GM23338 (cell line): ENCODE measurements around the gene TMEM106C. TPM values are rescaled to one million over a fixed set of nuclear protein-coding genes. Genes with fewer than 3 reads are reported as not detected.

Experiments
- ATAC-seq: fragments of 200-7000 bp; cut with Tn5 transposase; 3 replicates; pipeline ENCODE4 v1.9.1; 2020
- DNase-seq: peaks from one replicate; pipeline ENCODE4 v3.0.0-alpha.2; 2015; ENCODE audit warnings: low spot score
- H2AFZ ChIP-seq: fragments of 200-600 bp; sonication (generic); 2 replicates; pipeline ENCODE4 v1.8.0; 2016; ENCODE audit warnings: antibody characterized with exemption, mild to moderate bottlenecking, moderate library complexity
- H3F3A ChIP-seq: fragments of 200-600 bp; sonication (generic); replicated peaks from 2 replicates; pipeline ENCODE4 v1.8.0; 2017; ENCODE audit warnings: antibody characterized with exemption, mixed run types, low read depth
- H3K27ac ChIP-seq: fragments of 200-600 bp; sonication (generic); 2 replicates; pipeline ENCODE4 v1.6.1; 2016; ENCODE audit warnings: low read depth
- H3K27me3 ChIP-seq: fragments of 200-600 bp; sonication (generic); 2 replicates; pipeline ENCODE4 v1.8.0; 2016; ENCODE audit warnings: mild to moderate bottlenecking, mixed run types, moderate library complexity; ENCODE audit not compliant: insufficient read depth
- H3K36me3 ChIP-seq: fragments of 200-600 bp; sonication (generic); 2 replicates; pipeline ENCODE4 v1.8.0; 2016; ENCODE audit warnings: mild to moderate bottlenecking; ENCODE audit not compliant: insufficient read depth
- H3K4me1 ChIP-seq: fragments of 200-600 bp; sonication (generic); 2 replicates; pipeline ENCODE4 v1.8.0; 2016; ENCODE audit warnings: mild to moderate bottlenecking, moderate library complexity; ENCODE audit not compliant: insufficient read depth
- H3K4me2 ChIP-seq: fragments of 200-600 bp; sonication (generic); 2 replicates; pipeline ENCODE4 v1.7.1; 2017; ENCODE audit warnings: mixed run types
- H3K4me3 ChIP-seq: fragments of 200-600 bp; sonication (generic); 2 replicates; pipeline ENCODE4 v1.6.1; 2016; ENCODE audit warnings: mixed run types
- H3K79me2 ChIP-seq: fragments of 200-600 bp; sonication (generic); replicated peaks from 2 replicates; pipeline ENCODE4 v1.8.0; 2017; ENCODE audit warnings: mild to moderate bottlenecking; ENCODE audit not compliant: insufficient read depth
- H3K9me2 ChIP-seq: fragments of 200-600 bp; sonication (generic); 2 replicates; pipeline ENCODE4 v1.8.0; 2017; ENCODE audit not compliant: insufficient read depth
- H4K20me1 ChIP-seq: fragments of 200-600 bp; sonication (generic); replicated peaks from 2 replicates; pipeline ENCODE4 v1.8.0; 2017; ENCODE audit warnings: mild to moderate bottlenecking; ENCODE audit not compliant: insufficient read depth
- H3K27ac Mint-ChIP-seq: 2 replicates; pipeline ENCODE4 v1.8.0; 2020; ENCODE audit warnings: inconsistent platforms, mild to moderate bottlenecking, moderate library complexity, mixed read lengths
- H3K27me3 Mint-ChIP-seq: 3 replicates; pipeline ENCODE4 v1.8.0; 2022; ENCODE audit warnings: low read depth, mild to moderate bottlenecking, moderate library complexity, mixed read lengths, inconsistent platforms; ENCODE audit not compliant: insufficient read depth, poor library complexity
- H3K36me3 Mint-ChIP-seq: 3 replicates; pipeline ENCODE4 v1.8.0; 2021; ENCODE audit warnings: low read depth, mild to moderate bottlenecking, inconsistent platforms, moderate library complexity, mixed read lengths
- H3K4me1 Mint-ChIP-seq: 3 replicates; pipeline ENCODE4 v1.8.0; 2020; ENCODE audit warnings: mild to moderate bottlenecking, inconsistent platforms, mixed read lengths
- H3K4me3 Mint-ChIP-seq: 3 replicates; pipeline ENCODE4 v1.8.0; 2021; ENCODE audit warnings: moderate library complexity, mild to moderate bottlenecking, inconsistent platforms, mixed read lengths
- H3K9me3 Mint-ChIP-seq: 3 replicates; pipeline ENCODE4 v1.8.0; 2020; ENCODE audit warnings: moderate library complexity, mild to moderate bottlenecking, inconsistent platforms, mixed read lengths
- CREB1 ChIP-seq: fragments of 250-450 bp; sonication (Bioruptor Pico); IDR thresholded peaks from 2 replicates; pipeline ENCODE4 v1.5.0; 2020; ENCODE audit warnings: low read depth, mild to moderate bottlenecking, moderate library complexity
- EZH2 ChIP-seq: fragments of 200-600 bp; sonication (generic); IDR thresholded peaks from one replicate; pipeline ENCODE4 v1.8.0; 2017; ENCODE audit warnings: antibody characterized with exemption, mild to moderate bottlenecking, low read depth; ENCODE audit not compliant: unreplicated experiment
- EZH2phosphoT487 ChIP-seq: fragments of 200-600 bp; sonication (generic); IDR thresholded peaks from one replicate; pipeline ENCODE4 v1.8.1; 2018; ENCODE audit warnings: antibody characterized with exemption; ENCODE audit not compliant: unreplicated experiment
- JUNB ChIP-seq: IDR thresholded peaks from one replicate; pipeline ENCODE4 v1.6.1; 2016; ENCODE audit warnings: antibody characterized with exemption; ENCODE audit not compliant: unreplicated experiment
- NANOG ChIP-seq: IDR thresholded peaks from 2 replicates; pipeline ENCODE4 v1.6.1; 2016; ENCODE audit warnings: antibody characterized with exemption, borderline replicate concordance
- POLR2AphosphoS5 ChIP-seq: IDR thresholded peaks from 2 replicates; pipeline ENCODE4 v1.6.1; 2016; ENCODE audit warnings: antibody characterized with exemption, low read depth
- STAT1 ChIP-seq: IDR thresholded peaks from one replicate; pipeline ENCODE4 v1.6.1; 2016; ENCODE audit warnings: antibody characterized with exemption; ENCODE audit not compliant: unreplicated experiment
- ZNF114 ChIP-seq: fragments of 250-450 bp; sonication (Bioruptor Pico); IDR thresholded peaks from 2 replicates; pipeline ENCODE4 v1.5.0; 2020; ENCODE audit warnings: mild to moderate bottlenecking, moderate library complexity
- ZNF331 ChIP-seq: fragments of 250-450 bp; sonication (Bioruptor Pico); IDR thresholded peaks from 2 replicates; pipeline ENCODE4 v1.5.0; 2020; ENCODE audit warnings: low read depth, mild to moderate bottlenecking, moderate library complexity
- ZNF462 ChIP-seq: fragments of 250-450 bp; sonication (Bioruptor Pico); IDR thresholded peaks from 2 replicates; pipeline ENCODE4 v1.5.0; 2020; ENCODE audit warnings: mild to moderate bottlenecking, moderate library complexity
- polyA plus RNA-seq: library from polyadenylated mRNA; unstranded; fragments of >200 nt; fragmentation: Nextera tagmentation; extraction: Ambion mirVana; gene quantifications from 2 replicates; pipeline ENCODE4 v1.2.1, GENCODE V29; 2016
- total RNA-seq: library from RNA; depleted of rRNA; stranded (reverse); fragments of >200 nt; shearing (Covaris generic); gene quantifications from 2 replicates; pipeline ENCODE4 v1.2.3, GENCODE V29; 2014
- TF ChIP-seq, protein P1 (sequence below): IDR thresholded peaks from one replicate; pipeline ENCODE4 v1.6.1; 2018; ENCODE audit warnings: antibody characterized with exemption; ENCODE audit not compliant: unreplicated experiment
- TF ChIP-seq, protein P2 (sequence below), 2 experiments: fragments of 200-600 bp in 1 of 2; sonication (generic) in 1 of 2; conservative IDR thresholded peaks; 2 replicates each; pipeline versions ENCODE4 v1.5.1 to v1.6.1; 2016 to 2017; ENCODE audit warnings: antibody characterized with exemption in 2 of 2, low read depth in 2 of 2, mild to moderate bottlenecking in 2 of 2, moderate library complexity in 1 of 2
- TF ChIP-seq, protein P3 (sequence below): IDR thresholded peaks from 2 replicates; pipeline ENCODE4 v1.6.1; 2016; ENCODE audit warnings: antibody characterized with exemption

Gene TMEM106C
- total and polyA plus RNA-seq, 2 experiments from 2014 or later: 43.5 to 83.7 TPM

DNA sequence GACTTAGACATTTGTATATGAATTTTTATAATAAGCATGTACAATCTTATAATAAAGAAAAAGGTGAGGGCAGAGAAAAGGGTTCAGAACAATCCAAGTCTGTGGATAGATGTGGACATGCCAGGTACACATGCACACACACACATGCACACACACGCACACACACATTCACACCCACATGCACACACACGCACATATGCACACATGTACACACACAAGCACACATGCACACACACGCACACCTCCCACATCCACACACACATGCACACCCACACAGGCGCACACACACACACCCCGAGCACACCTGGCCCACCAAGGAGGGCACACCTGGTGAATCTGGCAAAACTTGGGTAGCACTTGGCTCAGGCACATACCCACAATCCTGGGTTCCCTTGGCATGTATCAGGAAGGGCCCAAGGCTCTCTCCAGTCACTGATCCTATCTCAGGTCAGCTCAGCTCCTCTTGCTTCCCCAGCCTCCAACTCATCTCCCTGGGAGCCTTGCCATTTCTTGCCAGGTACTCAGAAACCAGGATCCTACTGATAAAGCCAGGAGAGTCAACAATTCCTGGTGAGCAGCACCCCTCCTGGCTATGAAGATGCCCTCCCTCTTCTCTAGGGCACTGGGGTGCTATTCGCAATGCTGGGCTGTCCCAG, 18.6 kb upstream of the TMEM106C start:
- TF ChIP-seq NANOG (no peak), ZNF462 (no peak), ZNF331 (CRISPR knock-in tag) (no peak), STAT1 (no peak), POLR2AphosphoS5 (no peak), ZNF114 (no peak), JUNB (no peak), EZH2phosphoT487 (no peak), EZH2 (no peak), CREB1 (CRISPR knock-in tag) (no peak)
- TF ChIP-seq, protein P1, sequence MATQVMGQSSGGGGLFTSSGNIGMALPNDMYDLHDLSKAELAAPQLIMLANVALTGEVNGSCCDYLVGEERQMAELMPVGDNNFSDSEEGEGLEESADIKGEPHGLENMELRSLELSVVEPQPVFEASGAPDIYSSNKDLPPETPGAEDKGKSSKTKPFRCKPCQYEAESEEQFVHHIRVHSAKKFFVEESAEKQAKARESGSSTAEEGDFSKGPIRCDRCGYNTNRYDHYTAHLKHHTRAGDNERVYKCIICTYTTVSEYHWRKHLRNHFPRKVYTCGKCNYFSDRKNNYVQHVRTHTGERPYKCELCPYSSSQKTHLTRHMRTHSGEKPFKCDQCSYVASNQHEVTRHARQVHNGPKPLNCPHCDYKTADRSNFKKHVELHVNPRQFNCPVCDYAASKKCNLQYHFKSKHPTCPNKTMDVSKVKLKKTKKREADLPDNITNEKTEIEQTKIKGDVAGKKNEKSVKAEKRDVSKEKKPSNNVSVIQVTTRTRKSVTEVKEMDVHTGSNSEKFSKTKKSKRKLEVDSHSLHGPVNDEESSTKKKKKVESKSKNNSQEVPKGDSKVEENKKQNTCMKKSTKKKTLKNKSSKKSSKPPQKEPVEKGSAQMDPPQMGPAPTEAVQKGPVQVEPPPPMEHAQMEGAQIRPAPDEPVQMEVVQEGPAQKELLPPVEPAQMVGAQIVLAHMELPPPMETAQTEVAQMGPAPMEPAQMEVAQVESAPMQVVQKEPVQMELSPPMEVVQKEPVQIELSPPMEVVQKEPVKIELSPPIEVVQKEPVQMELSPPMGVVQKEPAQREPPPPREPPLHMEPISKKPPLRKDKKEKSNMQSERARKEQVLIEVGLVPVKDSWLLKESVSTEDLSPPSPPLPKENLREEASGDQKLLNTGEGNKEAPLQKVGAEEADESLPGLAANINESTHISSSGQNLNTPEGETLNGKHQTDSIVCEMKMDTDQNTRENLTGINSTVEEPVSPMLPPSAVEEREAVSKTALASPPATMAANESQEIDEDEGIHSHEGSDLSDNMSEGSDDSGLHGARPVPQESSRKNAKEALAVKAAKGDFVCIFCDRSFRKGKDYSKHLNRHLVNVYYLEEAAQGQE: no peak
- TF ChIP-seq, protein P2, sequence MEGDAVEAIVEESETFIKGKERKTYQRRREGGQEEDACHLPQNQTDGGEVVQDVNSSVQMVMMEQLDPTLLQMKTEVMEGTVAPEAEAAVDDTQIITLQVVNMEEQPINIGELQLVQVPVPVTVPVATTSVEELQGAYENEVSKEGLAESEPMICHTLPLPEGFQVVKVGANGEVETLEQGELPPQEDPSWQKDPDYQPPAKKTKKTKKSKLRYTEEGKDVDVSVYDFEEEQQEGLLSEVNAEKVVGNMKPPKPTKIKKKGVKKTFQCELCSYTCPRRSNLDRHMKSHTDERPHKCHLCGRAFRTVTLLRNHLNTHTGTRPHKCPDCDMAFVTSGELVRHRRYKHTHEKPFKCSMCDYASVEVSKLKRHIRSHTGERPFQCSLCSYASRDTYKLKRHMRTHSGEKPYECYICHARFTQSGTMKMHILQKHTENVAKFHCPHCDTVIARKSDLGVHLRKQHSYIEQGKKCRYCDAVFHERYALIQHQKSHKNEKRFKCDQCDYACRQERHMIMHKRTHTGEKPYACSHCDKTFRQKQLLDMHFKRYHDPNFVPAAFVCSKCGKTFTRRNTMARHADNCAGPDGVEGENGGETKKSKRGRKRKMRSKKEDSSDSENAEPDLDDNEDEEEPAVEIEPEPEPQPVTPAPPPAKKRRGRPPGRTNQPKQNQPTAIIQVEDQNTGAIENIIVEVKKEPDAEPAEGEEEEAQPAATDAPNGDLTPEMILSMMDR (conservative IDR thresholded peaks at IDR 0.05; ENCODE audit: low read depth in 2 of 2): no peak
- TF ChIP-seq, protein P3, sequence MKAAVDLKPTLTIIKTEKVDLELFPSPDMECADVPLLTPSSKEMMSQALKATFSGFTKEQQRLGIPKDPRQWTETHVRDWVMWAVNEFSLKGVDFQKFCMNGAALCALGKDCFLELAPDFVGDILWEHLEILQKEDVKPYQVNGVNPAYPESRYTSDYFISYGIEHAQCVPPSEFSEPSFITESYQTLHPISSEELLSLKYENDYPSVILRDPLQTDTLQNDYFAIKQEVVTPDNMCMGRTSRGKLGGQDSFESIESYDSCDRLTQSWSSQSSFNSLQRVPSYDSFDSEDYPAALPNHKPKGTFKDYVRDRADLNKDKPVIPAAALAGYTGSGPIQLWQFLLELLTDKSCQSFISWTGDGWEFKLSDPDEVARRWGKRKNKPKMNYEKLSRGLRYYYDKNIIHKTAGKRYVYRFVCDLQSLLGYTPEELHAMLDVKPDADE: no peak
- no peaks in the 10 kb centered on the region for H3K9me2 ChIP-seq

More for the DNA sequence above, 18.6 kb upstream of the TMEM106C start:
- no peaks in the 10 kb centered on the region for H3K79me2 ChIP-seq
- H3K27ac ChIP-seq: no peak overlapping the region
- peaks cover 16% of the 10 kb centered on the region for H3K4me1 ChIP-seq
- H2AFZ ChIP-seq: no peak overlapping the region
- peaks cover 20% of the 10 kb centered on the region; the same call in 1 of the 2 replicates for H3K27me3 ChIP-seq
- Mint-ChIP-seq H3K27me3 (peaks cover 30% of the 10 kb centered on the region), H3K36me3 (no peaks in the 10 kb centered on the region; the same call in 2 of the 3 replicates), H3K4me3 (no peak overlapping the region), H3K27ac (no peak overlapping the region), H3K9me3 (no peaks in the 10 kb centered on the region), H3K4me1 (peaks cover 30% of the 10 kb centered on the region)
- no peak overlapping the region for H3K4me3 ChIP-seq
- ATAC-seq (no peak), DNase-seq (no peak)
- H4K20me1 ChIP-seq: no peaks in the 10 kb centered on the region
- H3K4me2 ChIP-seq: no peak overlapping the region
- H3F3A ChIP-seq: no peaks in the 10 kb centered on the region
- no peaks in the 10 kb centered on the region for H3K36me3 ChIP-seq
